ENCODE results near the gene TMED3. TPM values are rescaled to one million over a fixed set of nuclear protein-coding genes. Genes with fewer than 3 reads are reported as not detected.

TMED3 gene
- total RNA-seq, 4 donors from 2014 or later = 21.0 to 52.0 (median 26.8) TPM

DNA sequence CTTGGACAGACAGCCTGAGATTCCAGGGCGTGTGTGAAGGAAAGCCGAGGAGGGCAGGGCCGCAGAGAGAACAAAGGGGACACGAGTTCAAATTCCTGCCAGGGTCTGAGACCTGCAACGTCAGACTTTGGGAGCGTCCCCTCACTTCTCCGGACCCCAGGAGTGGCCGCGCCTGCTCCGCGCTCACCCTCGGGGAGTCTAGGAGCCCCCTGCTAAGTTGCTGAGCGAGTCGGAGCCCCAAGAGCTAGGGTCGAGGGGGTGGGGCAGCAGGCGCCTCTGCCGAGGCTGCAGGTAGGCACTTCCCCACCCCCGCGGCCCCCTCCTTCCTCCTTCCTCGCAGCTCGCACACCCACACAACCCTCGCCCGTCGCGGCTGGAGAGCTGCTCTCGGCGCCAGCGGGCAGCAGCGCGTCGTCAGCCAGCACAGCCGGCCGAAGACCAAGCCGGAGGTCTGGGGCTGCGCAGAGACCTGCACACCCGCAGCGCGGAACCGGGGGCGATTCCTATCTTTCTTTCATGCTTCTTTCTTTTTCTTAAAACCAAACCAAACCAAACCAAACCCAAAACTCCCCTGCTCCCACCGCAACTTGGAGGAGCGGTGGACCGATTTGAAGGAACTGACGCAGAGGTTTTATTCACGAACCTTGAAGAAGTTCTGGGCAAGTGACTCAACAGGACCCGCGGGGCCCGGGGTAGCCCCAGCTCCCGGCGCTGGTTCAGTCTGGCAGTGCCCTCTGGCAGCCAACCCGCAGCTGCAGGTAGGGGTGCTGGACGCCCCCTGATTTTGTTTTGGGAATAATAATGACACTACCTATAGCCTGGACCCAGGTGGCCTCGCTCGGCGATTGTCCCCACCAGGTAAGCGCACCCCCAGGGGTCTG is 28.3 kb upstream of the TMED3 start, which contains the start of gene ANKRD34C:
ANKRD34C (plus strand) TSS at position 352 of the 881 bp plus-strand sequence. CDS start 10,563 bp downstream, outside the sequence.
- peaks cover 0 to 5% of the 10 kb centered on the region in 2 donors for H3K27me3 ChIP-seq
- H3K27ac ChIP-seq = no peak within 1 kb of the TSS
- TF ChIP-seq POLR2A (IDR thresholded peaks at IDR 0.05) = no peak
- TF ChIP-seq, protein P1, sequence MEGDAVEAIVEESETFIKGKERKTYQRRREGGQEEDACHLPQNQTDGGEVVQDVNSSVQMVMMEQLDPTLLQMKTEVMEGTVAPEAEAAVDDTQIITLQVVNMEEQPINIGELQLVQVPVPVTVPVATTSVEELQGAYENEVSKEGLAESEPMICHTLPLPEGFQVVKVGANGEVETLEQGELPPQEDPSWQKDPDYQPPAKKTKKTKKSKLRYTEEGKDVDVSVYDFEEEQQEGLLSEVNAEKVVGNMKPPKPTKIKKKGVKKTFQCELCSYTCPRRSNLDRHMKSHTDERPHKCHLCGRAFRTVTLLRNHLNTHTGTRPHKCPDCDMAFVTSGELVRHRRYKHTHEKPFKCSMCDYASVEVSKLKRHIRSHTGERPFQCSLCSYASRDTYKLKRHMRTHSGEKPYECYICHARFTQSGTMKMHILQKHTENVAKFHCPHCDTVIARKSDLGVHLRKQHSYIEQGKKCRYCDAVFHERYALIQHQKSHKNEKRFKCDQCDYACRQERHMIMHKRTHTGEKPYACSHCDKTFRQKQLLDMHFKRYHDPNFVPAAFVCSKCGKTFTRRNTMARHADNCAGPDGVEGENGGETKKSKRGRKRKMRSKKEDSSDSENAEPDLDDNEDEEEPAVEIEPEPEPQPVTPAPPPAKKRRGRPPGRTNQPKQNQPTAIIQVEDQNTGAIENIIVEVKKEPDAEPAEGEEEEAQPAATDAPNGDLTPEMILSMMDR (IDR thresholded peaks at IDR 0.05) = no peak
- no peaks in the 10 kb centered on the region for H3K4me1 ChIP-seq
- no peak within 1 kb of the TSS for H3K4me3 ChIP-seq
- peaks cover 0 to 7% (median 0%) of the 10 kb centered on the region in 4 donors for H3K9me3 ChIP-seq
- no peaks in the 10 kb centered on the region for H3K36me3 ChIP-seq
- no peak for DNase-seq

DNA sequence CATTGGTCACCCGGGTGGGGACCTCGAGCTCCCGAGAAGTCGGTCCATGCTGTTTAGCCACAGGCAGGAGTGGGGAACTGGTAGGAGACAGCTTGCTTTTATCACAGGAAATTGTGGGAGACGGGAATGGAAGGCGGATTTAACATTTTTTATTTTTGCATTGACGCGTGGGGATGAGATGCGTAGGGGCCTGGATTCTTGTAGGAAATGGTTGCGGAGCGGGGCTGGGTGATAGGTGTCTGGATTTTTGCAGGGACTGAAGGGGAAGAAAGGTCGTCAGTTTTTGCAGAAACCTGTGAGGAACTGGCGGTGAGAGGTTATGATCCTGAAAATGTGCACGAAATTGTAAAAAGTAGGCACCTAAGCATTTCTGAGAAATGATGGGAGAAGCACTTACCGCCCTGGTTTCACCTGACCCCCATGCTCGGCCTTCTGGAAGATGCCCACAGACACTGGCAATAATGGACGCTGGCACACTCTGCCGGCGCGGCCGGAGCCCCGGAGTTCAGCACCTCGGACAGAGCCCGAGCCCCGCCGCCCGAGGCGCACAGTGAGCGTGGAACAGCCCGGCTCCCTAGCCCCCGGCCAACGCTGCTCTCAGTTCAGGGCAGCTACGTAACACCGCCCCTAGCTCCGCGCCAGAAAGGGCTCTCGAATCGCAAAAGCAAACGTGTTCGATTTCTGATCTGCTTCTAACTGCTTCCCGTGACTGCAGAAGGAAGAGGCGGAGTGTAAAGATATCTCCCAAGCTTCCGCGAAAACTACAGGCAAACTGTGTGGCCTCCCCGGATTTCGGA is 27.5 kb upstream of the TMED3 start:
- Histone ChIP-seq H3K27ac (no peak overlapping the region), H3K4me3 (no peak overlapping the region), H3K4me1 (no peaks in the 10 kb centered on the region), H3K9me3 (peaks cover 0 to 7% (median 0%) of the 10 kb centered on the region in 4 donors), H3K36me3 (no peaks in the 10 kb centered on the region), H3K27me3 (peaks cover 0 to 5% of the 10 kb centered on the region in 2 donors)
- no peak for DNase-seq
- no peak for TF ChIP-seq POLR2A (IDR thresholded peaks at IDR 0.05)
- TF ChIP-seq, protein P1 (IDR thresholded peaks at IDR 0.05) = no peak

DNA sequence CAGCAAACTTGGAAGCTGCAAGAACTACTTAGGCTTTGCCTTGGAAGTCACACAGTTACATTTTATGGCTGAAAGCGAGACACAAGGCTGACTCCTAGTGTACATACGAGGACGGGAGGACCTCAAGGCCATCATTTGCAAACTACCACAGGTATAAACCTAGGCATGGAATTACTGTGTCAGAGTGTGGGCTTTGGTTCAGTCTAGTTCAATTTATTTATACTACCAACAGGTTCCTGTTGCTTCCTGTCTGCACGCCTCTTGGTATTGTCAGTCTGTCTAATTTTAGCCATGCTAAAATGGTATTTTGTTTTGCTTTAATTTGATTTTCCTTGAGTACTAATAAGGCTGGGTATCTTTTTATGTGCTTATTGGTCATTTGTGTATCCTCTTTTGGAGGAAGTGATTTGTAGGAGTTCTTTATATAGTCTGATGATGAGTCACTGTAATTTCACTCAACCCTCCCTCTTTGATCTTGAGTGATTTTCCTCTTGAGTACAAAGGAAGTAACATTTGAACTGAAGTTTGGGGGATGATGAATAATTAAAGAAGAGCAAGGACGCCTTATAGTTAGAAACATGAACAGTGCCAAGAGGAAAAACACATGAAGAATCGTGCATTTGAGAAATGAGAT is 20.2 kb upstream of the TMED3 start:
- Histone ChIP-seq H3K27ac (no peak overlapping the region), H3K36me3 (no peaks in the 10 kb centered on the region), H3K4me1 (no peaks in the 10 kb centered on the region), H3K9me3 (no peaks in the 10 kb centered on the region), H3K27me3 (no peaks in the 10 kb centered on the region), H3K4me3 (no peak overlapping the region)
- TF ChIP-seq POLR2A (IDR thresholded peaks at IDR 0.05) = no peak
- no peak for DNase-seq

DNA sequence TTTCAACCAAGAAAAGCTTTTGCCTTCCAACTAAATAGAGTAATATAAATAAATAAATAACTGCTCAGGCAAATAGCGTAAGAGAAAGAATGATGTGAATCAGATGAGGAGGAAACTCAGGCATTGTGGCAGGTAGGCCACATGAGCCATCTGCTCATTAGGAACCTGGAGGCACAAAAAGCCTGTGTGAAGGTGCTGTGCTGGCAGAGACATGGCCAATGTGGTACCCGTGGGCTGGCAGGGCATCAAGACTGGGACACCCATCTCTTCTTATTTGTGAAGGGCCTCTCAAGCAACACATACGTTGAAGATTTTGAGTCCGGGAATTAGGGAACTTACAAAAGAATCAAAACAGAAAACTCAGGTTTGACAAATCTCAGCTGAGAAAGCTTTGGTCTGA is 18.9 kb upstream of the TMED3 start:
- Histone ChIP-seq H3K9me3 (no peaks in the 10 kb centered on the region), H3K4me3 (no peak overlapping the region), H3K27me3 (no peaks in the 10 kb centered on the region), H3K36me3 (no peaks in the 10 kb centered on the region), H3K27ac (no peak overlapping the region), H3K4me1 (no peaks in the 10 kb centered on the region)
- TF ChIP-seq, protein P1 (IDR thresholded peaks at IDR 0.05) = no peak
- DNase-seq = no peak

DNA sequence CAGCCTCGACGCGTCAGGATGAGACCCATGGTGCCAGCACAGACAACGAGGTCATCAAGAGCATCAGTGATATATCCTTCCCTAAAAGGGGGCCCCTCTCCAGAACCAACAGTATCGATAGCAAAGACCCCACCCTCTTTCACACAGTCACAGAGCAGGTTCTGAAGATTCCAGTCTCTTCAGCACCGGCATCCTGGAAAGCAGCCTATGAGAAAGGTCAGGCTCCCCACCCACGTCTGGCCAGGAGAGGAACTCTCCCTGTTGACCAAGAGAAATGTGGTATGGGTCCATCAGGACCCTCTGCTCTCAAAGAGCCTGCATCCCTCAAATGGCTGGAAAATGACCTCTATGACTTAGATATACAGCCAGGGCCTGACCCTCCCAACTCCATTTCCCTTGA is 16.8 kb upstream of the TMED3 start:
- no peaks in the 10 kb centered on the region for H3K36me3 ChIP-seq
- TF ChIP-seq, protein P1 (IDR thresholded peaks at IDR 0.05) = no peak
- TF ChIP-seq POLR2A (IDR thresholded peaks at IDR 0.05) = no peak
- no peaks in the 10 kb centered on the region for H3K27me3 ChIP-seq
- H3K27ac ChIP-seq = no peak overlapping the region
- no peaks in the 10 kb centered on the region for H3K4me1 ChIP-seq
- no peak overlapping the region for H3K4me3 ChIP-seq
- H3K9me3 ChIP-seq = no peaks in the 10 kb centered on the region
- no peak for DNase-seq
